WTC11 (cell line): Measurements from ENCODE around the gene ANO1. TPM values are rescaled to one million over a fixed set of nuclear protein-coding genes. Genes with fewer than 3 reads are reported as not detected.

Experiments used
- ATAC-seq: fragments of 200-7000 bp; cut with Tn5 transposase; 2 replicates; pipeline ENCODE4 v1.10.0; 2021; ENCODE audit warnings: mild to moderate bottlenecking, moderate library complexity
- CTCF ChIA-PET: fragments of 300-600 bp; sonication (Branson Sonifier 250); formaldehyde crosslinking; loops from one replicate; lab custom pipeline; 2021; ENCODE audit warnings: antibody characterized with exemption; lab: Charles Lee
- POLR2A ChIA-PET: fragments of 350-600 bp; sonication (Branson Sonifier 250); formaldehyde crosslinking; loops from one replicate; lab custom pipeline; 2021; ENCODE audit warnings: antibody characterized with exemption; lab: Charles Lee
- DNase-seq: peaks from one replicate; pipeline ENCODE4 v3.0.0; 2021; ENCODE audit warnings: low spot score
- H3K27ac Mint-ChIP-seq: 2 replicates; pipeline ENCODE4 v1.8.0; 2021; ENCODE audit warnings: mixed read lengths
- H3K27me3 Mint-ChIP-seq: 2 replicates; pipeline ENCODE4 v1.8.0; 2021; ENCODE audit warnings: low read depth, mild to moderate bottlenecking, moderate library complexity, mixed read lengths
- H3K36me3 Mint-ChIP-seq: 2 replicates; pipeline ENCODE4 v1.8.0; 2021; ENCODE audit warnings: mixed read lengths
- H3K4me1 Mint-ChIP-seq: 2 replicates; pipeline ENCODE4 v1.8.0; 2022; ENCODE audit warnings: mixed read lengths
- H3K4me3 Mint-ChIP-seq: 2 replicates; pipeline ENCODE4 v1.8.0; 2021; ENCODE audit warnings: mild to moderate bottlenecking, moderate library complexity, mixed read lengths
- H3K9me3 Mint-ChIP-seq: 2 replicates; pipeline ENCODE4 v1.8.0; 2021; ENCODE audit warnings: mixed read lengths
- CTCF ChIP-seq: fragments of 200-600 bp; IDR thresholded peaks from 2 replicates; pipeline ENCODE4 v1.8.0; 2022; ENCODE audit warnings: antibody characterized with exemption
- ETV6 ChIP-seq: sonication (generic); formaldehyde crosslinking; IDR thresholded peaks from 2 replicates; pipeline ENCODE4 v1.8.1; 2022; ENCODE audit warnings: mild to moderate bottlenecking, missing genetic modification reagents
- FOXJ3 ChIP-seq: sonication (generic); formaldehyde crosslinking; IDR thresholded peaks from 2 replicates; pipeline ENCODE4 v1.9.0; 2021; ENCODE audit warnings: missing genetic modification reagents, mild to moderate bottlenecking, borderline replicate concordance
- FOXP4 ChIP-seq: sonication (generic); formaldehyde crosslinking; IDR thresholded peaks from 2 replicates; pipeline ENCODE4 v1.8.0; 2022; ENCODE audit warnings: mild to moderate bottlenecking, missing genetic modification reagents
- GABPB1 ChIP-seq: sonication (generic); formaldehyde crosslinking; IDR thresholded peaks from 2 replicates; pipeline ENCODE4 v1.8.1; 2023; ENCODE audit warnings: mild to moderate bottlenecking, missing genetic modification reagents
- GRHL2 ChIP-seq: fragments of 250-450 bp; sonication (Bioruptor Pico); IDR thresholded peaks from 2 replicates; pipeline ENCODE4 v1.8.0; 2022; ENCODE audit warnings: mild to moderate bottlenecking, moderate library complexity; ENCODE audit not compliant: insufficient replicate concordance, severe bottlenecking
- GTF2I ChIP-seq: fragments of 250-450 bp; sonication (Bioruptor Pico); conservative IDR thresholded peaks from 2 replicates; pipeline ENCODE4 v1.4.0; 2021; ENCODE audit warnings: mild to moderate bottlenecking
- MXD4 ChIP-seq: fragments of 250-450 bp; sonication (Bioruptor Pico); IDR thresholded peaks from 2 replicates; pipeline ENCODE4 v1.8.0; 2021; ENCODE audit warnings: mild to moderate bottlenecking, moderate library complexity, borderline replicate concordance
- NFYB ChIP-seq: sonication (generic); formaldehyde crosslinking; conservative IDR thresholded peaks from 2 replicates; pipeline ENCODE4 v1.8.0; 2022; ENCODE audit warnings: low read depth, missing genetic modification reagents
- OVOL2 ChIP-seq: fragments of 250-450 bp; sonication (Bioruptor Pico); IDR thresholded peaks from 2 replicates; pipeline ENCODE4 v1.9.0; 2021; ENCODE audit warnings: mild to moderate bottlenecking, borderline replicate concordance
- PREB ChIP-seq: sonication (generic); formaldehyde crosslinking; IDR thresholded peaks from 2 replicates; pipeline ENCODE4 v1.8.1; 2022; ENCODE audit warnings: mild to moderate bottlenecking, missing genetic modification reagents, moderate library complexity, borderline replicate concordance
- PRRX2 ChIP-seq: fragments of 250-450 bp; sonication (Bioruptor Pico); IDR thresholded peaks from 2 replicates; pipeline ENCODE4 v1.8.0; 2021; ENCODE audit warnings: mild to moderate bottlenecking
- RELA ChIP-seq: sonication (generic); formaldehyde crosslinking; IDR thresholded peaks from 2 replicates; pipeline ENCODE4 v1.8.1; 2022; ENCODE audit warnings: missing genetic modification reagents, mild to moderate bottlenecking, borderline replicate concordance
- SMAD3 ChIP-seq: sonication (generic); formaldehyde crosslinking; IDR thresholded peaks from 2 replicates; pipeline ENCODE4 v1.8.0; 2022; ENCODE audit warnings: missing genetic modification reagents, mild to moderate bottlenecking, borderline replicate concordance
- SMAD4 ChIP-seq: sonication (generic); formaldehyde crosslinking; IDR thresholded peaks from 2 replicates; pipeline ENCODE4 v1.8.0; 2022; ENCODE audit warnings: mild to moderate bottlenecking, missing genetic modification reagents
- SP1 ChIP-seq: sonication (generic); formaldehyde crosslinking; conservative IDR thresholded peaks from 2 replicates; pipeline ENCODE4 v1.8.1; 2022; ENCODE audit warnings: missing genetic modification reagents
- STAT6 ChIP-seq: sonication (generic); formaldehyde crosslinking; conservative IDR thresholded peaks from 2 replicates; pipeline ENCODE4 v1.8.1; 2023; ENCODE audit warnings: mild to moderate bottlenecking, low read depth, missing genetic modification reagents, moderate library complexity
- USF1 ChIP-seq: sonication (generic); formaldehyde crosslinking; IDR thresholded peaks from 2 replicates; pipeline ENCODE4 v1.8.0; 2022; ENCODE audit warnings: mild to moderate bottlenecking, missing genetic modification reagents
- USF2 ChIP-seq: sonication (generic); formaldehyde crosslinking; IDR thresholded peaks from 2 replicates; pipeline ENCODE4 v1.8.1; 2023; ENCODE audit warnings: mild to moderate bottlenecking, missing genetic modification reagents, moderate library complexity
- ZNF232 ChIP-seq: sonication (generic); formaldehyde crosslinking; IDR thresholded peaks from 2 replicates; pipeline ENCODE4 v1.8.0; 2022; ENCODE audit warnings: mild to moderate bottlenecking, missing genetic modification reagents
- ZNF281 ChIP-seq: sonication (generic); formaldehyde crosslinking; IDR thresholded peaks from 2 replicates; pipeline ENCODE4 v1.8.0; 2023; ENCODE audit warnings: mild to moderate bottlenecking, missing genetic modification reagents
- ZNF671 ChIP-seq: fragments of 250-450 bp; sonication (Bioruptor Pico); IDR thresholded peaks from 2 replicates; pipeline ENCODE4 v1.8.0; 2021; ENCODE audit warnings: mild to moderate bottlenecking
- total RNA-seq: library from RNA; stranded (reverse); gene quantifications from 3 replicates; pipeline ENCODE4 v1.2.3, GENCODE V29; 2021
- TF ChIP-seq, protein P1 (sequence below): fragments of 250-450 bp; sonication (Bioruptor Pico); IDR thresholded peaks from 2 replicates; pipeline ENCODE4 v1.8.0; 2021; ENCODE audit warnings: mild to moderate bottlenecking
- TF ChIP-seq, protein P2 (sequence below): fragments of 250-450 bp; sonication (Bioruptor Pico); IDR thresholded peaks from 2 replicates; pipeline ENCODE4 v1.9.0; 2021; ENCODE audit warnings: mild to moderate bottlenecking

The ANO1 gene
- total RNA-seq, 1 experiment from 2014 or later: 4.1 TPM

- POLR2A ChIA-PET: no interaction called here
- ATAC-seq (peak; percentile 62), DNase-seq (peak; percentile 64)
- CTCF ChIA-PET: interaction anchor here (0.9 to 2.1 kb wide), 3 partner anchors 24 to 84 kb away, joined by 3 to 5 read pairs (median 5); partner anchors contain the start of gene FADD
- Mint-ChIP-seq H3K9me3 (no peaks in the 10 kb centered on the region), H3K4me1 (peaks cover 21% of the 10 kb centered on the region), H3K4me3 (no peak overlapping the region), H3K36me3 (peaks cover under 1% of the 10 kb centered on the region; the same call in 1 of the 2 replicates), H3K27me3 (no peaks in the 10 kb centered on the region), H3K27ac (no peak overlapping the region)
- TF ChIP-seq ZNF232 (CRISPR knock-in tag): no peak
- no peak for TF ChIP-seq RELA (CRISPR knock-in tag)
- TF ChIP-seq NFYB (CRISPR knock-in tag): no peak
- TF ChIP-seq GABPB1 (CRISPR knock-in tag): no peak
- peak; percentile 34; the same call in 1 of the 2 replicates for TF ChIP-seq USF1 (CRISPR knock-in tag)
- TF ChIP-seq OVOL2 (CRISPR knock-in tag): no peak
- TF ChIP-seq ZNF671 (CRISPR knock-in tag): no peak
- no peak for TF ChIP-seq SMAD3 (CRISPR knock-in tag)
- TF ChIP-seq, protein P1, sequence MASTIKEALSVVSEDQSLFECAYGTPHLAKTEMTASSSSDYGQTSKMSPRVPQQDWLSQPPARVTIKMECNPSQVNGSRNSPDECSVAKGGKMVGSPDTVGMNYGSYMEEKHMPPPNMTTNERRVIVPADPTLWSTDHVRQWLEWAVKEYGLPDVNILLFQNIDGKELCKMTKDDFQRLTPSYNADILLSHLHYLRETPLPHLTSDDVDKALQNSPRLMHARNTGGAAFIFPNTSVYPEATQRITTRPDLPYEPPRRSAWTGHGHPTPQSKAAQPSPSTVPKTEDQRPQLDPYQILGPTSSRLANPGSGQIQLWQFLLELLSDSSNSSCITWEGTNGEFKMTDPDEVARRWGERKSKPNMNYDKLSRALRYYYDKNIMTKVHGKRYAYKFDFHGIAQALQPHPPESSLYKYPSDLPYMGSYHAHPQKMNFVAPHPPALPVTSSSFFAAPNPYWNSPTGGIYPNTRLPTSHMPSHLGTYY (CRISPR knock-in tag): no peak
- no peak for TF ChIP-seq ZNF281 (CRISPR knock-in tag)
- TF ChIP-seq FOXP4 (CRISPR knock-in tag): 0 out of 2 replicates have a peak, but pooled peaks have one; percentile 7
- TF ChIP-seq GRHL2 (CRISPR knock-in tag): no peak
- no peak for TF ChIP-seq PRRX2 (CRISPR knock-in tag)
- no peak for TF ChIP-seq FOXJ3 (CRISPR knock-in tag)
- peak; percentile 18; the same call in 1 of the 2 replicates for TF ChIP-seq CTCF
- no peak for TF ChIP-seq GTF2I
- no peak for TF ChIP-seq ETV6
- no peak for TF ChIP-seq SMAD4
- peak; percentile 57; the same call in 1 of the 2 replicates for TF ChIP-seq USF2 (CRISPR knock-in tag)
- no peak for TF ChIP-seq STAT6
- TF ChIP-seq MXD4 (CRISPR knock-in tag): no peak
- TF ChIP-seq PREB: no peak
- TF ChIP-seq, protein P2, sequence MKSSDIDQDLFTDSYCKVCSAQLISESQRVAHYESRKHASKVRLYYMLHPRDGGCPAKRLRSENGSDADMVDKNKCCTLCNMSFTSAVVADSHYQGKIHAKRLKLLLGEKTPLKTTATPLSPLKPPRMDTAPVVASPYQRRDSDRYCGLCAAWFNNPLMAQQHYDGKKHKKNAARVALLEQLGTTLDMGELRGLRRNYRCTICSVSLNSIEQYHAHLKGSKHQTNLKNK: no peak
- no peak for TF ChIP-seq SP1 (CRISPR knock-in tag)
Measured at GRCh38 chr11:70226967-70227366, 148.8 kb downstream of the ANO1 start.
